Measurements from ENCODE around the gene CHST5. TPM values are rescaled to one million over a fixed set of nuclear protein-coding genes. Genes with fewer than 3 reads are reported as not detected.

CHST5 gene
- total and polyA plus RNA-seq, 2 of the 8 experiments (the other 6 are each of a cell fraction or from before 2014, with no cell fraction given): 0.13 to 0.23 TPM

DNA sequence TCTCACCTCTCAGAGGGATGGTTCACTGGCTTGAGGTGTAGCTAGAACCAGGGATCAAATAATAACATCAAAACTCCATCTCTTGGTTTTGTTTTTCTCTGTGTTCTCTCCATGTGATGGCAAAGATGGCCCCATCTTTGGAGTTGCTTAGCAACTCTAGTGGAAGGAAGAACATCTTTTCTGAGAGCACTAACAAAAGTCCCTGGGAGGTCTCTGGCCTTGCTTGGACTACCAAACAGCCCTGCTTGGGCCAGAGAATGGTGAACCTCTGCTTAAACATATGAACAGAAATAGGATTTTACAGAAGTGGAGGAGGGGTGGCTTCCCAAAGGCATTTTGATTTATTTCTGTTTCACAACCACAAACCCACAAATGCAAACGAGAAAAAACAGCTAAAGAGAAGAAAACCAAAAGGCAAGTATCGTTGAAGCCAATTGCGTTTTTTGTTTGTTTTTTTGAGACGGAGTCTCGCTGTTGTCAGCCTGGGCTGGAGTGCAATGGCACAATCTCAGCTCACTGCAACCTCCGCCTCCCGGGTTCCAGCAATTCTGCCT is 43.5 kb upstream of the CHST5 start (continued):
- TF ChIP-seq SIRT6 (IDR thresholded peaks at IDR 0.05; ENCODE audit: low read length): no peak

All from H1 (cell line).